NCI-H1436 treated with DMSO at 0.1 percent for 48 hours (cell line): ENCODE results near the gene UBE2G2.

Experiments
- DNase-seq: peaks from one replicate; lab custom pipeline; 2025; lab: John Stamatoyannopoulos, UW

Gene UBE2G2

GRCh38 chr21:44785620-44786335, 15.8 kb downstream of the UBE2G2 start:
- no peak for DNase-seq

- DNase-seq: no peak
Measured at GRCh38 chr21:44784810-44785209, 16.8 kb downstream of the UBE2G2 start.

GRCh38 chr21:44783020-44783696, 18.5 kb downstream of the UBE2G2 start:
- DNase-seq: no peak

DNA sequence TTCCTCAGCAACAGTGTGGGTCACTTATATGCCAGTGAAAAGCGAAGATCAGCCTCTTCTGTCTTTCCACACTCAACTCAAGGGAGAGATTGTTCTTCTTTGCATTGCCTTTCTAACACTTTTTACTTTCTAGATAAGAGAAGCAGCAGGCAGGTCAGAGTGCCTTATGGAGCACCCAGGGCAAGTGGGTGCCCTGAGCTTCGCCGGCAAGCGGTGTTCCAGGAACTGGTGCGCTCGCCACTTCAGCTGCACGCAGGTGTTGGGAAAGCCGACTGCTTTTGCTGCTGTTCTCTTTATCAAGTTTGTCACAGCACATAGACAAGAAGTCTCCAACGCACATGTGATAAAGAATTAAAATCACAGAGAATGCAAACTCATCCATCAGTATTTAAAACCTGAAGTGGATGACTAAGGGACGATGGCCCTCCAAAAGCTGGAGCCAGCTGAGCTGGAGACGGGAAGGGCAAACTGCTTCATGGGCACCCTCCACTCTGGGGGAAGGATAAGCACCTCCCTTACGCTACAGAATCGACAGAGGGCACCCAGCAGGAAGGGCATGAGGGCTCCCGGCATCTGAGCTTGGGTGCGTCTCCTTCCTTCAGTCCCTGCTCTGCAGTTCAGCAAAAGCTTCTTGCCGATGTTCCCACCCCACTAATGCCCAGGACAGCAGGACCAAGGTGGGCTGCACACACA, 20.7 kb downstream of the UBE2G2 start:
- DNase-seq: no peak

DNA sequence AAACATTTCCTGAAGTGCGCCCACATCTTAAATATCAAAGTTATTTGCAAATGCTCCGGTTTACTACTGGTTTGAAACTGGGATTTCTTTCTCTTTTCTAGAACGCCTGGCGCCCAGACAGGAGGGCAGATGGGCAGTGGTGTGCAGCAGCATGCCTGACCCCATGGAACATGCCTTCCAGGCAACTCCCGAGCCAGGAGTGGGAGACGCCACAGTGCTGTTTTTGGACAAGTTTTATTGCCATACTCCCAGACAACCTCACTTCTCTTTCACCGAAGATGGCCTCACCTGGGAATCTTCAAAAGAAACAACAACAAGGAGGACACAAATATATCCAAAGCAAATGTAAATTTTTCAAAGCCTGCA, 21.5 kb downstream of the UBE2G2 start:
- no peak for DNase-seq

- DNase-seq: no peak
Measured at GRCh38 chr21:44779417-44780136, 22.0 kb downstream of the UBE2G2 start.

DNA sequence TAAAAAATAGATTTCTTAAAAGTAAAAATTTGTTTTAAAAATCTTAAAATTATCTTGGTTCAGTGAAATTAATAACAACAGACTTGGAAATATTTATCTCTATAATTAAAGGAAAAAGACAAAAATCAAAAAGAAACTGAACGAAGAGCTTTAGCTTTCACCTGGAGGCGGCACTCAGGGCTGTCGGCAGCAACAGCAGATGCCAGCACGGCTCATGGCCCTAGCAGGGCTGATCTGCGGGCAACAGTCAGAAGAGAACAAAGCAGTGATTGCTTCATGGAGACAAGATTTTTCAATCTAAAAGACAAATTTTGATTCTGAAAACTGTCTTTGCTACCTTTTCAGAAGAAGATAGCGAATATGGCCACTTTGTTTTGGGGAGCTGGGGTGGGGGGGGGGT, 22.6 kb downstream of the UBE2G2 start:
- no peak for DNase-seq

DNA sequence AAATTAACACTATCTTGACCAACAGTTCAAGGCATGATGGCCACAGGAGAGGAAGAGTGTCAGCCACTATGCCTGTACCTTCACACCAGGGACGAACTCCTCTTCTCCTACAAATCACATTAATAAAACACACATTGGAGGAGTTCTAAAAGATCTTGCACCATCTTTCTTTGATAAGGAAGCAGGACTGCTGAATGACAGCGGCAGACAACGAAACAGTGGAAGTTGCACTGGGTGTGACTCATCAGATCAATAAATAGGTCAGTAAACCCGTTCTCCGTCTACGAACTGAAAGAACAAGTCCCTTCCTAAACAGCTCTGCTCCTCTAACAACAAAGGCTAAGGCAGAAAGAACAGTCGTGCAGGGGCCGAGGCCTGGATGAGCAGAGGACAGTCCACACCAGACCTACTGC, 23.1 kb downstream of the UBE2G2 start:
- no peak for DNase-seq

- DNase-seq: no peak
Measured at GRCh38 chr21:44778094-44778493, 23.5 kb downstream of the UBE2G2 start.

- DNase-seq: no peak
Measured at GRCh38 chr21:44774972-44775371, 26.6 kb downstream of the UBE2G2 start.

DNA sequence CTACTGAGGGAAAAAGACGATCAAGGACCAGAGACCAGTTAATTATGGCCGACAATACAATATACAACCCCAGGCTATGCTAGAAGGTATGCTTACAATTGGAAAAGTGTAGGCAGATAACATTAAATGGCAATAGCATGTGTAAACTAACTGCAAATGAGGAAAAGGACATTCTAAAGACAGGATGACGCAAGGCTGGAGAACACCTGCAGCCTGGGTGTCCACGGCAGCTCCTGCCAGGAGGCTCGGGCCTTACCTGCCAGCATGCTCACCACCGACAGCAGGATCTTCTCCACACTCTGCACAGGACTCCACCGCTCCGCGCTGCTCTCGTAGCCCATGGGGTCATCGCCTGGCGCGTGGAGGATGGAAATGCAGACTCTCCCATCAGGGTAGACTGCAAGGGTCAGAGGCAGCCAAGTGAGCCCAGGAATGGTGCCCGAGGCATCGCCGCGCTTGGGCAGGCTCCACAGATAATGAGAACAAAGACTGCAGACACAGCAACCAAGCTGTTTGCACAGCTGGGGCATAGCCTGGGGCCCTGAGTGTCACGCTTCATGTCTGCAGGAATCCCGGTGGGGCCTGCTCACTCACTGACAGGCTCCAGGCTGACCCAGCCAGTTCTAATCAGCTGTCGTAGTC, 28.2 kb downstream of the UBE2G2 start:
- no peak for DNase-seq

DNA sequence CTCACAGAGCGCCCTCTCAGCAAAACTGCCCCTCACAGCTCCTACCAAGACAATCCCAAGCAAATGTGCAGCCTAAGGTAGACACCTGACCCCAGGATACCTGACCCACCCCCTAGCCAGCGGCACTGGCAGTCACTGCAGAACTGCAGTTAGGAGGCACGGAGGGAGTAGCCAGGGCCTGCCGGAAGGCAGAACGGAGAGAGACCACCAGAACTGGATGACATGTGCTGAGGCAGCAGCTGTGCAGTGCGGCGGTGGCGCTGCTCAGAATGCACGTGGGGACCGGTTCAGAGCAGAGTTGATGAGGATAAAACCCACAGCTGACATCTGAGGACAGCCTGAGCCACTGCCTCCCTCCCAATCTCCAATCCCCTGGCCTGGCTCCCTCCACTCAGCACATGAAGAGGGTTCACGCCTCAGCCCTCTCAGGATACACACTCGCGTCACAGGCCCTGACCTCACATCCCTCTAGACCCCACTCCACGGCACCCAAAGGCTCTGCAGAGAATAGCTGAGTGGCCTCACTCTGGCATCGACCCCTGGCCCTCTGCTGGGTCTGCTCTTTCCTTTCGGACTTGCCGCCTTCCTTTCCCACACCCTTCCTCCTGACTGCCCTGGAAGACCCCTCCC, 29.6 kb downstream of the UBE2G2 start:
- DNase-seq: no peak

DNA sequence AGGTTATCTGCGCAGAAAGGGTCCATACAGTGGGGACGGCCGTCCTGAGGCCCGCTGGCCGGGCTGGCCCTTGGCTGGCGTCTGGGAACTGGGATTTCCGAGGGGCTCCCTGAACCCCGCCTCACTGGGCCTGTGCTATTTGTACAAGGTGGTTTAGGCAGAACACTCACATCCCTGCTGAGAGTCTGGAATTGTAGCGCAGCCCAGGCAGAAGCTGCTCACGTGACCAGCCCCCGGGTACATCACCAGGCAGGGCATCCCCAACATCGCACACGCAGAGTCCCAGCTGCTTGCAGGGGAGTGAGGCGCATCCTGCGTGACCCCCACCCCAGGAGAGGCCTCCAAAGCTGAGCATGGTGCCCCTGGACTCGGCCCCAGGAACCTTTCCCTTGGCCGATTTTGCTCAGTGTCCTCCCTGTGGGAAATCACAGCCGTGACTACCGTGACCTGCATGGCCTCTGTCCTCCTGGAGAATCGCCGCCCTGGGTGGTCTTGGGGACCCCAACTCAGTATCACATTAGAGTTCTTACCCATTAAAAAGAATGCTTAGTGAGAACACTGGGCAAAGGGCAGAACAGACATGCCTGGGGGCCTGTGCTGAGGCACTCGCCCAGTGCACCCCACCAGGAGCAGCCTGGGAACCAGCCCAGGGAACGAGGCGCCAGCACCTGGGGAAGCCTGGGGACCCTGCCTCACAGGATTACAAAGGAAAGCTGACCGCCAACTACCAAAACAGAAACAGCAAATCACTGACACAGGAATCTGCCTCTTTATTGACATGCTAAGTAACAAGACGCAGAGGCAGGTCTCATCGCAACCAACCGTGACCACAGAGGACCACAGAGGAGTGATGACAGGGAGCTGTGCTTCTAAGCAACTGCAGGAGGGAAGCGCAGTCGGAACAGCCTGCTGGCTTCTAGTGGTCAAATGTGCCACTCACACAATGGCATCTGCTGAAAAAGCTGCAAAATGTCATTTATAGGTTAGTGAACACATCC, 33.5 kb downstream of the UBE2G2 start:
- no peak for DNase-seq

DNA sequence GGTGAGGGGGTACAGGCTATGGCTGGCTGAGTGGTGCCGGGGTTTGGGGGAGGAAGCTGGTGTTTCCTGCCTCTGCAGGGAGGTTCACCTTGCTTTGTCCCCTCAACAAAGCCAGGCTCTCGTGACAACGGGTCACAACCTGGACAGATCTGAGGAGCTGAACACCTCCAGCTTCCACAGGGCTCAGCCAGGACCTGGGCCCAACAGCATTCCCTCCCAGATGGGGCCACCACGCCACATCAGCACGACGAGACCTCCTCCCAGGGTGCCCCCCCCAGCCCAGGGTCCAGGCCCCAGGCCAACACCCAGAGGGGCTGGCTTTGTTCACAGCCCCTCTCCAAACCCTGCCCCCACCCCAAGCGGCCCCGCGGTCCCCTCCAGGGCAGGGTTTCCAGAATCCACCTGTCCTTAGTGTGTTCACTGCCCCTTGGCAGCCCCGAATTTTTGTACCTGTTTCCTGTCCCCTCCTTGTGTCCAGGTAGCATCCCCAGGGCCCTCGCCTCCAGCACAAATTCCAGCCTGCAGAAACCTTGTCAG, 34.7 kb downstream of the UBE2G2 start:
- DNase-seq: no peak

DNA sequence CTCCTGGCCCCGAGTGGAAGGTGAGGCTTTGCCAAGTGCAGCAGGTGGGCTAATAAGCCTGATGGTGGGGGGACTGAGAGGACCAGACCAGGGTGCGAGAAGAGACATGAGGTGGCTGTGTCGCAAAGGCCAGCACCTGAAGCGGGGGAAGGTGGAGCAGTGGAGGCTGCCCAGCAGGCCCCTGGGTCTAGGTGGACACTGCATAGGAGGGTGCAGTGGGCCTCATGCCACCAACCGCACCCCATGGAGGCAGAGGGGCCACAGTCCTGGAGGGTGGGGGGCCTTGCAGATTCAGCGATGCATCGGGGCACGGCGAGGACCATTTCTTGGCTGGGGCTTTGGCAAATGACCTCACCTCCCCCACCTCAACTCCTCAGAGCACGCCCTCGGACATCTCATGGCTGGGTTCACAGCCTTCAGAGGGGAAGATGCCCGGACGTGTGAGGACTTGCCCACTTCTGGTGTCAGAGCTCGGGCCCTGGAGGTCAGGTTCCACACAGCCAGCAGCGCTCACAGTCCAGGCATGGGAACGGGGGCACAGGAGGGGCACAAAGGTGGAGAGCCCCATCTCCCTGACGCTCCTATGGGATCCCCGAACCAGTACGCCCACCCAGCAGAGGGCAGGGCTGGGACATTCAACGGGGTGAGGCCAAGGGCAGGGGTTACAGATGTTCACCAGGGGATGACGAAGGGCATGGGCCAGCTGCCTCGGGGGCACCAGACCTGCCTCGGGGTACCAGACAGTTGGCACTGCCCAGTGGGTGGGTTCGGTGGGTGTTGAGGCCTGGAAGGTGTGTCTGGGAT, 35.4 kb downstream of the UBE2G2 start:
- DNase-seq: no peak

DNA sequence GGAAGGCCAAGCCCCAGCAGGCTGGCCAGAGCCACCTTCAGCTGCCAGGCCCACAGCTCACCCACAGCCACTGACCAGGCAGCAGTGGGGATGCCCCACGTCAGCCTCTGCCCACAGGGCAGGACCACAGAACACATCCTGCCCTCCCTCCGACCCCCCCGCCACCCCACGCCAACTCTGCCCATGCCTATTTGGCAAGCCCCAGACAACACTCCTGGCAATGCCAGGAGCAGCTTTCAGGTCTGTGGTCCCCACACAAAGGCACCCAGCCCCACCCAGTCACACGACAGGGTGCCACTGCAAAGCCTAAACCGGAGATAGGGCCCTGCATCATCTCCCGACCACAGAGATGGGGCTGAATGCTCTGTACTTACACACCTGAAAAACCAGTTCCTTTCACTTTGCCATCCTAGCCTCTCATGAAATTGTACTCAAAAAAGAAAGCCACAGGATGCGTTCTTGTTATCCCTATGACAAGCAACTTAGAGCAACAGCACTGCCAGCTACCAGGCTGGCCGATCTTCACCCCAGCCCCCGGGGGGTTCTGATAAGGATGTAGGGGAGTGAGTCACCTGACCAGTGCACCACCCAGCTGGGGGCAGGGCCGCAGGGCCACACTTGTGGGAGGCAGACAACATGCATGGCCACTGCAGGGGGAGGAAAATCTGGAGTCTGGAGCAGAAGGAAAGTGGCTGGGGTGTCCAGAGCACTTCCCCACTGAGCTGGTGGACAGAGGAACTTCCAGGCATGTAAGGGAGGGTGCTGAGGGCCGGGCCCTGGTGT, 36.2 kb downstream of the UBE2G2 start:
- DNase-seq: no peak

DNA sequence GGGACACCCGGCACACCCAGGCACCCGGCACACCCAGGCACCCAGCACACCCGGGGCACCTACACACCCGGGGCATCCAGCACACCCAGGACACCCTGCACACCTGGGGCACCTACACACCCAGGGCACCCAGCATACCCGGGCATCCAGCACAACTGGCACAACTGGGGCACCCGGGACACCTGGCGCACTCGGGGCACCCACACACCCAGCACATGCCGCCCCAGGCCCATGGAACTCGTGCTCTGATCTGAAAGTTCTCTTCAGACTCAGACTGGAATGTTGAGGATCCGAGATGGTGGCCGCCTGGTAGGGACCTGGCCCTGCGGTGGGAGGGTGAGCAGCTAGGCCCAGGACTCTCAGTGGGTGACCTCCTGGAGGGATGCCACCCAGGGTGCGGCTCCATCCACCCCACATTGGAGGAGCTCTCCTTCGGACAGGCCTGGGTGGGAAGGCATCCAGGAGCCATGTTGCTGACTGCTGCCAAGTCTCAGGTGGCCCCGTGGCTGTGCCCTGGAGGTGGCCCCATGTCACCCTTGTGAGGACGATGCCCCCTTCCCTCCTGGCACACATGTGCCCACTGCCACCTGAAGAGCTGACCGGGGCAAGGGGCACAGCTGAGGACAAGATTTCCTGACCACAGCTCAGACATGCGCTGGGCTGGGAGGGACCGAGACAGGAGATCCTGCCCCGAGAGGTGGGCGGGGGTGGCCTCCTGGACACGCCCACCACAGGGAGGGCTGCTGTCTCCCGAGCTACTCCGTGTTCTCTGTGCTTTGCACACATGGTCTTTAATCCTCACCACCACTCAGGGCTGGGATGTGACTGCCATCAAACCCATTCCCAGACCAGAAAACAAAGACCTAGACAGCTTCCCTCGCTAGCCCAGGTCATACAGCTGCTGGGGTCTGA, 37.0 kb downstream of the UBE2G2 start:
- no peak for DNase-seq
